Liver (tissue), 9 donors: ENCODE measurements around the gene DCST2. TPM values are rescaled to one million over a fixed set of nuclear protein-coding genes. Genes with fewer than 3 reads are reported as not detected.

ENCODE experiments used
- DNase-seq: peaks from one replicate; pipeline ENCODE4 v3.0.0-alpha.2; 2017; ENCODE audit warnings: low spot score
- H3K27ac ChIP-seq, 2 donors: one replicate each; pipeline ENCODE4 v1.7.0; 2013; ENCODE audit warnings: inconsistent platforms in 2 of 2, low read length in 2 of 2, control low read depth in 1 of 2, low read depth in 1 of 2, mild to moderate bottlenecking in 1 of 2
- H3K27me3 ChIP-seq, 4 donors: one replicate each; pipeline versions ENCODE4 v1.6.1 to v1.7.0; 2013; ENCODE audit warnings: low read length in 3 of 4, inconsistent platforms in 1 of 4, mild to moderate bottlenecking in 1 of 4, moderate library complexity in 1 of 4; ENCODE audit not compliant: control insufficient read depth in 4 of 4, insufficient read depth in 4 of 4
- H3K36me3 ChIP-seq, 4 donors: one replicate each; pipeline versions ENCODE4 v1.6.1 to v1.7.0; 2013; ENCODE audit warnings: low read length in 3 of 4, mild to moderate bottlenecking in 3 of 4, low read depth in 1 of 4, moderate library complexity in 1 of 4; ENCODE audit not compliant: control insufficient read depth in 4 of 4, insufficient read depth in 3 of 4
- H3K4me1 ChIP-seq, 4 donors: one replicate each; pipeline versions ENCODE4 v1.6.1 to v1.7.0; 2013; ENCODE audit warnings: low read length in 3 of 4, mild to moderate bottlenecking in 3 of 4, moderate library complexity in 1 of 4; ENCODE audit not compliant: control insufficient read depth in 4 of 4, insufficient read depth in 4 of 4
- H3K4me3 ChIP-seq, 3 donors: one replicate each; pipeline versions ENCODE4 v1.6.1 to v1.7.0; 2013; ENCODE audit warnings: low read length in 3 of 3, control low read depth in 1 of 3, low read depth in 1 of 3, mild to moderate bottlenecking in 1 of 3
- H3K9ac ChIP-seq, 2 donors: one replicate each; pipeline ENCODE4 v1.7.0; 2013; ENCODE audit warnings: low read length in 2 of 2, mild to moderate bottlenecking in 2 of 2, moderate library complexity in 2 of 2, control low read depth in 1 of 2, low read depth in 1 of 2
- H3K9me3 ChIP-seq, 4 donors: one replicate each; pipeline versions ENCODE4 v1.6.1 to v1.7.0; 2013; ENCODE audit warnings: low read length in 3 of 4; ENCODE audit not compliant: control insufficient read depth in 4 of 4
- GABPA ChIP-seq, 2 donors: IDR thresholded peaks in 1 of 2; conservative IDR thresholded peaks in 1 of 2; 2 replicates each; pipeline ENCODE4 v1.6.1; 2016; ENCODE audit warnings: antibody characterized with exemption in 2 of 2, mild to moderate bottlenecking in 1 of 2, moderate library complexity in 1 of 2
- HNF4A ChIP-seq, 2 donors: conservative IDR thresholded peaks; 2 replicates each; pipeline ENCODE4 v1.6.1; 2016; ENCODE audit warnings: antibody characterized with exemption in 2 of 2, mild to moderate bottlenecking in 2 of 2
- HNF4G ChIP-seq: IDR thresholded peaks from 2 replicates; pipeline ENCODE4 v1.6.1; 2016; ENCODE audit warnings: antibody characterized with exemption
- JUND ChIP-seq, 2 donors: IDR thresholded peaks; 2 replicates each; pipeline ENCODE4 v1.6.1; 2016; ENCODE audit warnings: antibody characterized with exemption in 2 of 2
- RAD21 ChIP-seq, 2 donors: IDR thresholded peaks; 2 replicates each; pipeline ENCODE4 v1.6.1; 2016; ENCODE audit warnings: antibody characterized with exemption in 2 of 2, mild to moderate bottlenecking in 2 of 2
- RXRA ChIP-seq, 2 donors: IDR thresholded peaks; 2 replicates each; pipeline ENCODE4 v1.6.1; 2017 to 2018; ENCODE audit warnings: antibody characterized with exemption in 2 of 2, mild to moderate bottlenecking in 1 of 2
- SP1 ChIP-seq: IDR thresholded peaks from 2 replicates; pipeline ENCODE4 v1.6.1; 2018; ENCODE audit warnings: antibody characterized with exemption, mild to moderate bottlenecking
- TAF1 ChIP-seq: conservative IDR thresholded peaks from 2 replicates; pipeline ENCODE4 v1.6.1; 2016; ENCODE audit warnings: antibody characterized with exemption, mild to moderate bottlenecking
- WGBS: extraction: QIAGEN DNeasy Blood & Tissue Kit; methylation state at CpG from one replicate; pipeline ENCODE4 v1.1.7; 2013; 5-methylcytosine and 5-hydroxymethylcytosine counted together
- polyA plus RNA-seq, 2 donors: library from polyadenylated mRNA; stranded (reverse) in 1 of 2; unstranded in 1 of 2; fragments of 200-250 nt in 1 of 2; fragments of >200 nt in 1 of 2; fragmentation: Nextera tagmentation in 1 of 2; extraction: Ambion mirVana in 1 of 2; gene quantifications; one replicate each; pipeline versions ENCODE4 v1.2.1 to v1.2.3, GENCODE V29; 2013 to 2015
- total RNA-seq, 2 donors: library from RNA; depleted of rRNA; stranded (reverse); fragments of >200 nt; gene quantifications; one replicate each; pipeline ENCODE4 v1.2.3, GENCODE V29; 2014
- TF ChIP-seq, protein P1 (sequence below): IDR thresholded peaks from 2 replicates; pipeline ENCODE4 v1.6.1; 2016; ENCODE audit warnings: antibody characterized with exemption
- TF ChIP-seq, protein P2 (sequence below): IDR thresholded peaks from 2 replicates; pipeline ENCODE4 v1.6.1; 2016; ENCODE audit warnings: antibody characterized with exemption
- TF ChIP-seq, protein P3 (sequence below): IDR thresholded peaks from 2 replicates; pipeline ENCODE4 v1.6.1; 2016; ENCODE audit warnings: antibody characterized with exemption, mild to moderate bottlenecking
- TF ChIP-seq, protein P4 (sequence below): IDR thresholded peaks from 2 replicates; pipeline ENCODE4 v1.6.1; 2016; ENCODE audit warnings: antibody characterized with exemption
- donor health status: healthy.
- donor health status: healthy.
- donor health status: healthy.
- donor health status: healthy.
- donor health status: healthy.

Gene DCST2
- total and polyA plus RNA-seq, 4 donors: 0.25 to 0.53 (median 0.27) TPM; not detected in 1

DNA sequence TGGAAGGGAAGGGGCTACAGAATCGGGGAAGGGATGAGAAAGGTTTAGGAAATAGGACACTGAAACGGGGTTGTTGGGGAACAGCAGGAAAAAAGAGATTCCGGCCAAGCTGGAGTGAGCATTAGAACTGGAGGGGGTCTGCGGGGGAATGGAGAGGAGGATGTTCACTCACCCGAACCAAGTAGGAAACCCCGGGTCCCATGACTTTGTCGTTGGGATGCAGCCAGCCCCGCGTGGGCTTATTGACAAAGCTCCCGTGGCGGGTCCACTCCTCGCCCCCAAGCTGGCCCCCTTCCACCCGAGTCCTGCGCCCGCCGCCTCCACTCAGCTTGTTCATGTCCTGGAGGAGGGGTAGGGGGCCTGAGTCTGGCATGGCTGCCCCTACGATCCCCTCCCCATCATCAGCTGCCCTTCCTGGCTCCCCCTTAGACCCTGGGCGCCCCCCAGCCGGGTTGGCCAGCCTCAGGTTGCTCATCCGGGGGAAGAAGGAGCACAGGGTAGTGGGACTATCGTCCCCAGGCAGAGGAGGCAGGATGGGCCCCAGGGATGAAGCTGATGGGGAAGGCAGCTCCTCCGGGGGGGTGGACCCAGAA, 63.6 kb downstream of the DCST2 start (continued):
- TF ChIP-seq, protein P1, sequence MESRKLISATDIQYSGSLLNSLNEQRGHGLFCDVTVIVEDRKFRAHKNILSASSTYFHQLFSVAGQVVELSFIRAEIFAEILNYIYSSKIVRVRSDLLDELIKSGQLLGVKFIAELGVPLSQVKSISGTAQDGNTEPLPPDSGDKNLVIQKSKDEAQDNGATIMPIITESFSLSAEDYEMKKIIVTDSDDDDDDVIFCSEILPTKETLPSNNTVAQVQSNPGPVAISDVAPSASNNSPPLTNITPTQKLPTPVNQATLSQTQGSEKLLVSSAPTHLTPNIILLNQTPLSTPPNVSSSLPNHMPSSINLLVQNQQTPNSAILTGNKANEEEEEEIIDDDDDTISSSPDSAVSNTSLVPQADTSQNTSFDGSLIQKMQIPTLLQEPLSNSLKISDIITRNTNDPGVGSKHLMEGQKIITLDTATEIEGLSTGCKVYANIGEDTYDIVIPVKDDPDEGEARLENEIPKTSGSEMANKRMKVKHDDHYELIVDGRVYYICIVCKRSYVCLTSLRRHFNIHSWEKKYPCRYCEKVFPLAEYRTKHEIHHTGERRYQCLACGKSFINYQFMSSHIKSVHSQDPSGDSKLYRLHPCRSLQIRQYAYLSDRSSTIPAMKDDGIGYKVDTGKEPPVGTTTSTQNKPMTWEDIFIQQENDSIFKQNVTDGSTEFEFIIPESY: no peak
- TF ChIP-seq, protein P2, sequence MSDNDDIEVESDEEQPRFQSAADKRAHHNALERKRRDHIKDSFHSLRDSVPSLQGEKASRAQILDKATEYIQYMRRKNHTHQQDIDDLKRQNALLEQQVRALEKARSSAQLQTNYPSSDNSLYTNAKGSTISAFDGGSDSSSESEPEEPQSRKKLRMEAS: no peak
- no peak for TF ChIP-seq HNF4G
- no peak for TF ChIP-seq HNF4A (conservative IDR thresholded peaks at IDR 0.05)
- TF ChIP-seq RXRA (IDR thresholded peaks at IDR 0.05): no peak
- TF ChIP-seq SP1: no peak
- TF ChIP-seq RAD21 (IDR thresholded peaks at IDR 0.05): no peak
- TF ChIP-seq GABPA (IDR thresholded peaks at IDR 0.05 in 1 of 2, conservative IDR thresholded peaks at IDR 0.05 in 1 of 2): no peak

DNA sequence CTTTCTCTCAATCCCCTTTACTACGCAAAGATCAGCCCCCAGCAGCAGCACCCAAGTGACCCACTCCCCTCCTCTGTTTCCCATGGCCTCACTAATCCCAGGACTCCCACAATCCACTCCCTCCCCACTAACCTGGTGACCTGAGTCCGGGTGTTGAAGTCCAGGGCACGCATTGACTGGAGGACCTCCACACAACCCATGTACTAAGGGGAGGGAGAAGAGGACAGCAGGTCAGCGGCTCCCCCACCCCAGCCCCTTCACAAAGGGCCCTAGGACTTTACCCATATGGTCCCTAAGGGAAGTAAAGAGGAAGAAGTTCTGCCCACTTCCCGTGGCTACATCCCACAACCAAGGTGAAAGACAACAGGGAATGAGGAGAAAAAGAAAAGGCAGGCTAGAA, 64.3 kb downstream of the DCST2 start:
- DNase-seq: no peak
- 73% methylated on average over 5 of the region's 5 CpGs for WGBS
- Histone ChIP-seq H3K4me3 (peak overlapping the region in 1 of 3 donors; percentile 37), H3K9ac (no peak overlapping the region), H3K4me1 (peaks cover 13 to 44% (median 26%) of the 10 kb centered on the region in 4 donors), H3K27ac (peak overlapping the region; percentile 89 to 99), H3K27me3 (no peaks in the 10 kb centered on the region), H3K36me3 (peaks cover 7 to 38% (median 30%) of the 10 kb centered on the region in 4 donors), H3K9me3 (no peaks in the 10 kb centered on the region)
- no peak for TF ChIP-seq JUND (IDR thresholded peaks at IDR 0.05)
- TF ChIP-seq, protein P1: no peak
- no peak for TF ChIP-seq RAD21 (IDR thresholded peaks at IDR 0.05)
- no peak for TF ChIP-seq RXRA (IDR thresholded peaks at IDR 0.05)
- TF ChIP-seq TAF1: no peak
- TF ChIP-seq, protein P3, sequence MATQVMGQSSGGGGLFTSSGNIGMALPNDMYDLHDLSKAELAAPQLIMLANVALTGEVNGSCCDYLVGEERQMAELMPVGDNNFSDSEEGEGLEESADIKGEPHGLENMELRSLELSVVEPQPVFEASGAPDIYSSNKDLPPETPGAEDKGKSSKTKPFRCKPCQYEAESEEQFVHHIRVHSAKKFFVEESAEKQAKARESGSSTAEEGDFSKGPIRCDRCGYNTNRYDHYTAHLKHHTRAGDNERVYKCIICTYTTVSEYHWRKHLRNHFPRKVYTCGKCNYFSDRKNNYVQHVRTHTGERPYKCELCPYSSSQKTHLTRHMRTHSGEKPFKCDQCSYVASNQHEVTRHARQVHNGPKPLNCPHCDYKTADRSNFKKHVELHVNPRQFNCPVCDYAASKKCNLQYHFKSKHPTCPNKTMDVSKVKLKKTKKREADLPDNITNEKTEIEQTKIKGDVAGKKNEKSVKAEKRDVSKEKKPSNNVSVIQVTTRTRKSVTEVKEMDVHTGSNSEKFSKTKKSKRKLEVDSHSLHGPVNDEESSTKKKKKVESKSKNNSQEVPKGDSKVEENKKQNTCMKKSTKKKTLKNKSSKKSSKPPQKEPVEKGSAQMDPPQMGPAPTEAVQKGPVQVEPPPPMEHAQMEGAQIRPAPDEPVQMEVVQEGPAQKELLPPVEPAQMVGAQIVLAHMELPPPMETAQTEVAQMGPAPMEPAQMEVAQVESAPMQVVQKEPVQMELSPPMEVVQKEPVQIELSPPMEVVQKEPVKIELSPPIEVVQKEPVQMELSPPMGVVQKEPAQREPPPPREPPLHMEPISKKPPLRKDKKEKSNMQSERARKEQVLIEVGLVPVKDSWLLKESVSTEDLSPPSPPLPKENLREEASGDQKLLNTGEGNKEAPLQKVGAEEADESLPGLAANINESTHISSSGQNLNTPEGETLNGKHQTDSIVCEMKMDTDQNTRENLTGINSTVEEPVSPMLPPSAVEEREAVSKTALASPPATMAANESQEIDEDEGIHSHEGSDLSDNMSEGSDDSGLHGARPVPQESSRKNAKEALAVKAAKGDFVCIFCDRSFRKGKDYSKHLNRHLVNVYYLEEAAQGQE: no peak

DNA sequence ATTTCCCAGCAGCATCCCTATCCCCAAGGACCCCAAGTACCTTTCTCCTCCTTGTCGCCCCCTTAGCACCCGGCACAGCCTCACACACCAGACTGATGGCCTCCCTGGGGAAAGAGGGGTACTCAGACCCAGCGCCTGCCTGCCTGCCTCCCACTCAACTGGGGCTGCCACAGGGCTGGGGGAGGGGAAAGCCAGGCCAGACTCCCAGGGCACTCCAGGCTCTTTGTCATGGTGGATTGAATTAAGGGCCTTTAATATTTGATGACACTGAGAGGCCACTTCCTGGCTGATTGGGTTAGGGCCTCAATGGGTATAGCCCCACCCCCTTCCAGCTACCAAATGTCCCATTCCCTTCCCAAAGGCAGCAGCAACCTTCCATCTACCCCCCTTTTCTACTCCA, 64.8 kb downstream of the DCST2 start:
- H3K27ac ChIP-seq: peak overlapping the region; percentile 89 to 99
- no peak for TF ChIP-seq GABPA (IDR thresholded peaks at IDR 0.05 in 1 of 2, conservative IDR thresholded peaks at IDR 0.05 in 1 of 2)
- no peak for TF ChIP-seq RAD21 (IDR thresholded peaks at IDR 0.05)
- TF ChIP-seq, protein P4, sequence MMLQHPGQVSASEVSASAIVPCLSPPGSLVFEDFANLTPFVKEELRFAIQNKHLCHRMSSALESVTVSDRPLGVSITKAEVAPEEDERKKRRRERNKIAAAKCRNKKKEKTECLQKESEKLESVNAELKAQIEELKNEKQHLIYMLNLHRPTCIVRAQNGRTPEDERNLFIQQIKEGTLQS: no peak
- TF ChIP-seq, protein P3: no peak
- TF ChIP-seq SP1: no peak
- TF ChIP-seq HNF4A (conservative IDR thresholded peaks at IDR 0.05): no peak
- TF ChIP-seq, protein P1: no peak
- no peak for TF ChIP-seq HNF4G
- TF ChIP-seq JUND (IDR thresholded peaks at IDR 0.05): no peak
- no peak for TF ChIP-seq TAF1
- TF ChIP-seq, protein P2: no peak

More for the DNA sequence above, 64.8 kb downstream of the DCST2 start:
- H3K4me1 ChIP-seq: peaks cover 13 to 48% (median 26%) of the 10 kb centered on the region in 4 donors
- H3K9me3 ChIP-seq: no peaks in the 10 kb centered on the region
- no peaks in the 10 kb centered on the region for H3K27me3 ChIP-seq
- no peak for DNase-seq
- H3K9ac ChIP-seq: no peak overlapping the region
- H3K36me3 ChIP-seq: peaks cover 7 to 43% (median 32%) of the 10 kb centered on the region in 4 donors
- H3K4me3 ChIP-seq: no peak overlapping the region
- WGBS: 95% methylated on average over 3 of the region's 3 CpGs
